ENCODE results near the gene BCAS3. TPM values are rescaled to one million over a fixed set of nuclear protein-coding genes. Genes with fewer than 3 reads are reported as not detected.

The BCAS3 gene
- total RNA-seq, 2 experiments from 2014 or later, result 7.2 to 7.5 TPM

DNA sequence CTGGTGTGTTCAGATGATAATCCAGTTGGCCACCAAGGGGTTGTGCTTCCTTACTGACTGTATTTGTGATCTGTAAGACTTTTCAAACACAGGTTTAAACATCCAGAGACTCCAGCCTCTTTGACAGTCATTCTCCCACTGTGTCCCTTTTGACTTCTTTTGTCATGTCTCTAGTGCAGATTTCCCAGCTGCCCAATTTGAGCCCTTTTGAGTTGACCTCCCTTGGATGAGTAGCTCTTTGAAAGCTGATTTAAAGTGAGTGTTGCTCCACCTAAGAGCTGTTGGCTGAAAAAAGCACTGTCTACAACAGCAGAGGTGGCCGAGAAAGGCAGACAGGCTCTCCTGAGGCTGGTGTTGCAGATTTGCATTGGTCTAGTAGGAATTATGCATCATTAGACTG is 533.6 kb downstream of the BCAS3 start:
- no peaks in the 10 kb centered on the region for H3K27me3 Mint-ChIP-seq (ENCODE audit: low read depth)
- H3K4me1 Mint-ChIP-seq (ENCODE audit: low read depth), result no peaks in the 10 kb centered on the region
- CTCF ChIA-PET, result interaction anchor here (0.9 to 1.3 kb wide), 2 partner anchors 11 to 148 kb away, joined by 3 to 4 read pairs; no protein-coding TSS in a partner anchor
- intact Hi-C loops (cut with micrococcal nuclease), result no loop called here
- H3K36me3 Mint-ChIP-seq (ENCODE audit: low read depth), result no peaks in the 10 kb centered on the region
- H3K27ac Mint-ChIP-seq, result no peak overlapping the region
- no peak for DNase-seq
- H3K4me3 Mint-ChIP-seq, result no peak overlapping the region
- no peaks in the 10 kb centered on the region for H3K9me3 Mint-ChIP-seq

DNA sequence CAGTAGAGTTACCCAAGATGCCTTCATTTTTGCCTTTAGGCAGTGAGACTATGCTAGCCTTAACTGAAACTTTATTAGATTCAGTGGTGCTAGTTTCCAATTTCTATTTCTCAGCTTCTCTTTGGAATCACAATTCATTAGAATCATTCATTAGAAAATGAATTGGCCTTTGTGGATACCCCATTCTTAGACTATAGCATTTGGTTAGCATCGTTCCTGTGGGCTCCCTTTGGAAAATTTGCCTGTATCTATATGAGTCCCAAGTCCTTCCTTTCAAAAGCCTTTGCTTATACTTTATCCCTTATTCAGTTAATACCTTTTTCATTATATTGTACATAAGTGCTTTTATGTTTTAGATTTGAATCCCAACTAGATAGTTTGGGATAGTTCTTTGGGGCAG is 535.0 kb downstream of the BCAS3 start:
- Mint-ChIP-seq H3K9me3 (no peaks in the 10 kb centered on the region), H3K27me3 (ENCODE audit: low read depth) (no peaks in the 10 kb centered on the region), H3K4me1 (ENCODE audit: low read depth) (no peaks in the 10 kb centered on the region), H3K36me3 (ENCODE audit: low read depth) (no peaks in the 10 kb centered on the region), H3K27ac (no peak overlapping the region), H3K4me3 (no peak overlapping the region)
- intact Hi-C loops (cut with micrococcal nuclease), result no loop called here
- CTCF ChIA-PET, result interaction anchor here (1.3 kb wide), 1 partner anchor 10 kb away, joined by 4 read pairs; no protein-coding TSS in a partner anchor
- no peak for DNase-seq

GRCh38 chr17:61214753-61215152 is 537.1 kb downstream of the BCAS3 start:
- intact Hi-C loops (cut with micrococcal nuclease), result no loop called here
- no peaks in the 10 kb centered on the region for H3K9me3 Mint-ChIP-seq
- no peak overlapping the region for H3K4me3 Mint-ChIP-seq
- H3K27me3 Mint-ChIP-seq (ENCODE audit: low read depth), result no peaks in the 10 kb centered on the region
- no peaks in the 10 kb centered on the region for H3K36me3 Mint-ChIP-seq (ENCODE audit: low read depth)
- DNase-seq, result no peak
- CTCF ChIA-PET, result interaction anchor here (0.6 to 1.0 kb wide), 4 partner anchors 9 to 258 kb away, joined by 3 to 4 read pairs (median 3); no protein-coding TSS in a partner anchor
- H3K27ac Mint-ChIP-seq, result no peak overlapping the region
- H3K4me1 Mint-ChIP-seq (ENCODE audit: low read depth), result peaks cover 17% of the 10 kb centered on the region

GRCh38 chr17:61216066-61216465 is 538.4 kb downstream of the BCAS3 start:
- Mint-ChIP-seq H3K4me3 (no peak overlapping the region), H3K27ac (no peak overlapping the region), H3K36me3 (ENCODE audit: low read depth) (no peaks in the 10 kb centered on the region), H3K4me1 (ENCODE audit: low read depth) (peaks cover 23% of the 10 kb centered on the region), H3K27me3 (ENCODE audit: low read depth) (no peaks in the 10 kb centered on the region), H3K9me3 (no peaks in the 10 kb centered on the region)
- DNase-seq, result no peak
- CTCF ChIA-PET, result no interaction called here
- intact Hi-C loops (cut with micrococcal nuclease), result no loop called here

DNA sequence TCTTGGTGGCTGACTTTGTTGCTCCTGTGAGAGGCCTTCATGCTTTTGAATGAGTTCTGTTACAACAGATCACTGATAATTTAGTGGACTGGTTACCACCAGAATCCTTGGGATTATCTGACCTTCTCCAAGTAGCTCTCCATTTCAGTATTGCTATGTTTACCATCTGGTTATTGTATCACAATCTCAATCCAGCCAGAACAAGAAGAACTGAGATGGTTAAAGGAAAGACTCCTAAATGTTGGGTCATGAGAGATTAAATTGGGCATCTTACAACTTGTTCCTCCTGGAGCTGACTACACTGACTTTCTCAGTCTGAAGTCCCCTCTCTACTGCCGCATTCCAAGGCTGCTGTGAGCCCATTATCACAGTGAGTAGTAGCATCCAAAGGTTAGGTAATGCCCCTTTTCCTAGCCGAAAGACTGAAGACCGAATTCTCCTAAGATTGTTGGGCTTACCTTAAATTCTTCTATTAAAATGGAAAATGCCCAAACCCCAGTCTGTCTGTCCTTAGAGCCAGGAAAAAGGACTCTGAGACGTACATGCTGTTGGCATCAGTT is 540.3 kb downstream of the BCAS3 start:
- Mint-ChIP-seq H3K27me3 (ENCODE audit: low read depth) (no peaks in the 10 kb centered on the region), H3K9me3 (no peaks in the 10 kb centered on the region), H3K4me3 (no peak overlapping the region), H3K4me1 (ENCODE audit: low read depth) (peaks cover 42% of the 10 kb centered on the region), H3K27ac (no peak overlapping the region), H3K36me3 (ENCODE audit: low read depth) (no peaks in the 10 kb centered on the region)
- CTCF ChIA-PET, result interaction anchor here (0.6 kb wide), 1 partner anchor 14 kb away, joined by 3 read pairs; no protein-coding TSS in a partner anchor
- DNase-seq, result no peak
- intact Hi-C loops (cut with micrococcal nuclease), result no loop called here

GRCh38 chr17:61218438-61218837 is 540.8 kb downstream of the BCAS3 start:
- no peak for DNase-seq
- Mint-ChIP-seq H3K4me1 (ENCODE audit: low read depth) (peaks cover 43% of the 10 kb centered on the region), H3K36me3 (ENCODE audit: low read depth) (no peaks in the 10 kb centered on the region), H3K4me3 (no peak overlapping the region), H3K9me3 (no peaks in the 10 kb centered on the region), H3K27ac (no peak overlapping the region), H3K27me3 (ENCODE audit: low read depth) (no peaks in the 10 kb centered on the region)
- CTCF ChIA-PET, result no interaction called here
- intact Hi-C loops (cut with micrococcal nuclease), result no loop called here

DNA sequence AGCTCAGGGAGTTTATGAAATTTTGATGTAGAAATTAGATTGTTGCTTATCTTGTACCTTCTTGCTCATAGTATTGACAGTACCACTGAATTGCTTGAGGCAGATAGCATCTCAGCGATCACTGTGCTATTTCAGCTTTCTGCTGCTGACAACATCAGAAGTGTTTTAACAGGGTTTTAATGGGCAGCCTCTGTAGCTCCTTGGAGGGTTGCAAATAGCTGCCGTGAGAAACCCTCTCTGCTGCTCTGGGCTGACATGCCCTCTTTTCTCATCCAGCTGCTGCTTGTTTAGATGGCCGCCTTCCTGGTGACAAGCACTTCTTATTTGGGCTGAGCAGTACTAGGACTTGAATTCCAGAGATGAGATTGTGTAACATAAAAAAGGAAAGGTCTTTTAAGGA is 541.8 kb downstream of the BCAS3 start:
- intact Hi-C loops (cut with micrococcal nuclease), result no loop called here
- no peak for DNase-seq
- Mint-ChIP-seq H3K36me3 (ENCODE audit: low read depth) (no peaks in the 10 kb centered on the region), H3K4me1 (ENCODE audit: low read depth) (peaks cover 46% of the 10 kb centered on the region), H3K27ac (no peak overlapping the region), H3K4me3 (no peak overlapping the region), H3K9me3 (no peaks in the 10 kb centered on the region), H3K27me3 (ENCODE audit: low read depth) (no peaks in the 10 kb centered on the region)
- CTCF ChIA-PET, result no interaction called here

DNA sequence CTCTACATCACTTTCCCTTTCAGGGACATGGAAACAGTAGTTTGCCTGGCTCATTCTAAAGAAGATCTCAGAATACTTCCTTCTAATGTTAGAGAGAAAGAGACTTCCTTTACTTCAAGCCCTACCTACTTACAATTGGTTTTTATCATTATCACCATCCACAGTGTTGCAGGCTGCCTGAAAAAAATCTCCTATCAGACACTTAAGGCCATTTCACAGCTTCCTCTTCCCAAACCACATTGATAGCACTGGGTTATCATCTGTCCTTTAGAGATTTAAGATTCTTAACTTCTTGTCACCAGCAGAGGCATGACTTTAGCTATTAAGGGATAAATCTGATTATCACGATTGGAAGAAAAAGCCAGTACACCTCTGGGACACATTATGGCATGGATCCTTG is 543.5 kb downstream of the BCAS3 start:
- Mint-ChIP-seq H3K27ac (peak overlapping the region; percentile 85), H3K4me3 (no peak overlapping the region), H3K4me1 (ENCODE audit: low read depth) (peaks cover 46% of the 10 kb centered on the region), H3K36me3 (ENCODE audit: low read depth) (no peaks in the 10 kb centered on the region), H3K27me3 (ENCODE audit: low read depth) (no peaks in the 10 kb centered on the region), H3K9me3 (no peaks in the 10 kb centered on the region)
- DNase-seq, result no peak
- CTCF ChIA-PET, result interaction anchor here (1.1 kb wide), 1 partner anchor 19 kb away, joined by 3 read pairs; no protein-coding TSS in a partner anchor
- intact Hi-C loops (cut with micrococcal nuclease), result loop anchor here (1.0 to 10.0 kb wide), 3 partner anchors 60 to 844 kb away; partner anchors contain the start of genes MED13 and PPM1D

GRCh38 chr17:61221597-61222471 is 544.2 kb downstream of the BCAS3 start:
- Mint-ChIP-seq H3K36me3 (ENCODE audit: low read depth) (no peaks in the 10 kb centered on the region), H3K4me3 (peak overlapping the region; percentile 52), H3K4me1 (ENCODE audit: low read depth) (peaks cover 46% of the 10 kb centered on the region), H3K27me3 (ENCODE audit: low read depth) (no peaks in the 10 kb centered on the region), H3K27ac (peak overlapping the region; percentile 85), H3K9me3 (no peaks in the 10 kb centered on the region)
- DNase-seq, result peak; percentile 59
- intact Hi-C loops (cut with micrococcal nuclease), result loop anchor here (1.0 to 10.0 kb wide), 7 partner anchors 17 to 843 kb away; partner anchors contain the start of genes MED13 and PPM1D
- CTCF ChIA-PET, result interaction anchor here (1.0 to 1.1 kb wide), 2 partner anchors 10 to 19 kb away, joined by 3 to 4 read pairs; no protein-coding TSS in a partner anchor

DNA sequence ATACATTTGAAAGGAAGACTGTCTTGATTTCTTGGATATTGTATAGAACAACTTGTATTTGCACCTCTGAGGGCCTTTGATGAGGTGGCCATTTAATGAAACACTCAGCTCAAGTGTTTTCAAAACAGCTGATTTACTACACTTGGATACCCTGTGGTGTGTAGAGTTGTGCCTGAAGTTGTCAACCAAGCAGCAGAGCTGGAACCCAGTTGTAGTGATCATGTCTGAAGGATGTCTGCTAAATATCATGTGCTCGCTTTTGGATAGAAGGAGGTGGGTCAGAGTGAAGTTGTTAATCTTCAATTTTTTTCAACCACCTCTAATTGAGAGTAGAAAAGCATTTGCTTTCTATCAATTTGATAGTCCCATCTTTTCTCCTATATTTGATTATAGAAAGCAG is 546.1 kb downstream of the BCAS3 start:
- no peak overlapping the region for H3K4me3 Mint-ChIP-seq
- no peak overlapping the region for H3K27ac Mint-ChIP-seq
- CTCF ChIA-PET, result interaction anchor here (1.0 kb wide), 1 partner anchor 52 kb away, joined by 5 read pairs; no protein-coding TSS in a partner anchor

GRCh38 chr17:61225178-61225882 is 547.7 kb downstream of the BCAS3 start:
- CTCF ChIA-PET, result interaction anchor here (0.6 to 0.8 kb wide), 2 partner anchors 79 to 127 kb away, joined by 3 read pairs; no protein-coding TSS in a partner anchor
- intact Hi-C loops (cut with micrococcal nuclease), result loop anchor here (10.0 kb wide), 2 partner anchors 621 to 839 kb away; partner anchors contain the start of genes MED13 and PPM1D
- no peaks in the 10 kb centered on the region for H3K36me3 Mint-ChIP-seq (ENCODE audit: low read depth)
- H3K4me3 Mint-ChIP-seq, result no peak overlapping the region
- peaks cover 29% of the 10 kb centered on the region for H3K4me1 Mint-ChIP-seq (ENCODE audit: low read depth)
- H3K9me3 Mint-ChIP-seq, result no peaks in the 10 kb centered on the region
- DNase-seq, result no peak
- no peaks in the 10 kb centered on the region for H3K27me3 Mint-ChIP-seq (ENCODE audit: low read depth)
- H3K27ac Mint-ChIP-seq, result no peak overlapping the region

More for the DNA sequence above, 546.1 kb downstream of the BCAS3 start:
- peaks cover 39% of the 10 kb centered on the region for H3K4me1 Mint-ChIP-seq (ENCODE audit: low read depth)
- H3K9me3 Mint-ChIP-seq, result no peaks in the 10 kb centered on the region
- no peaks in the 10 kb centered on the region for H3K27me3 Mint-ChIP-seq (ENCODE audit: low read depth)
- no peak for DNase-seq
- intact Hi-C loops (cut with micrococcal nuclease), result loop anchor here (2.0 to 10.0 kb wide), 3 partner anchors 167 to 841 kb away; partner anchors contain the start of genes MED13 and PPM1D
- no peaks in the 10 kb centered on the region for H3K36me3 Mint-ChIP-seq (ENCODE audit: low read depth)

DNA sequence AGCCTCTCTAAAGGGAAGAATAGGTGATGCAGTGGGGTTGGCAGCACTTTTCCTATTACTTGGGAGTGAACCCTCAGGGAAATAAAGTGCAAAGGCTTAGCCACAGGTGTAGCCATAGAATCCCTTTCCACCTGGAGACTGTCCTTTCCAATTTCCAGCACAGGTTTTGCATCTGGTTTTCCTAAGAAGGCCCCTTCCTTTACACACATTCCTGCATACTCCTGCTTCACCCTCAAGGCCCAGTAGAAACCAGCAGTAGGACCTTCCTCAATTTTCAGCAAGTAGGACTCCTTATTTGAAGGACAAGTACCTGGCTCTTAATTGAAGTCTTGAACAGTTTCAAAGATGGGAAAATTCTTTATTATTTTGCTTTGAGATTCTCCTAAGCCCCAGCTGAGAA is 550.2 kb downstream of the BCAS3 start:
- CTCF ChIA-PET, result no interaction called here
- H3K27ac Mint-ChIP-seq, result no peak overlapping the region
- H3K4me1 Mint-ChIP-seq (ENCODE audit: low read depth), result peaks cover 5% of the 10 kb centered on the region
- intact Hi-C loops (cut with micrococcal nuclease), result loop anchor here (10.0 kb wide), 2 partner anchors 623 to 837 kb away; partner anchors contain the start of genes MED13 and PPM1D
- no peaks in the 10 kb centered on the region for H3K9me3 Mint-ChIP-seq
- DNase-seq, result no peak
- no peaks in the 10 kb centered on the region for H3K36me3 Mint-ChIP-seq (ENCODE audit: low read depth)
- H3K27me3 Mint-ChIP-seq (ENCODE audit: low read depth), result no peaks in the 10 kb centered on the region
- H3K4me3 Mint-ChIP-seq, result no peak overlapping the region

Data from activated naive CD4-positive, alpha-beta T cell treated with anti-CD3 and anti-CD28 coated beads for 36 hours (primary cell).